Sigmoid colon (tissue), 4 donors: ENCODE results near the gene AFDN.

Experiments
- CTCF ChIP-seq, 4 experiments: fragments of 450-650 bp in 3 of 4; fragments of 200-600 bp in 1 of 4; IDR thresholded peaks; one replicate each; pipeline ENCODE4 v1.5.1; 2016 to 2019; ENCODE audit warnings: antibody characterized with exemption in 4 of 4, mild to moderate bottlenecking in 3 of 4, moderate library complexity in 2 of 4
- EP300 ChIP-seq, 4 donors: sonication (generic); formaldehyde crosslinking; IDR thresholded peaks; one replicate each; pipeline ENCODE4 v1.6.1; 2017; ENCODE audit warnings: antibody characterized with exemption in 4 of 4
- POLR2A ChIP-seq, 2 donors: fragments of 450-650 bp; IDR thresholded peaks; one replicate each; pipeline ENCODE4 v1.6.1; 2016; ENCODE audit warnings: antibody characterized with exemption in 2 of 2, mild to moderate bottlenecking in 2 of 2, moderate library complexity in 2 of 2
- POLR2AphosphoS5 ChIP-seq, 4 donors: sonication (generic); formaldehyde crosslinking; IDR thresholded peaks; one replicate each; pipeline ENCODE4 v1.6.1; 2017; ENCODE audit warnings: antibody characterized with exemption in 4 of 4

GRCh38 chr6:167842457-167842856 is 15.7 kb downstream of the AFDN start:
- TF ChIP-seq CTCF (IDR thresholded peaks at IDR 0.05), result no peak
- TF ChIP-seq POLR2AphosphoS5 (IDR thresholded peaks at IDR 0.05), result no peak
- TF ChIP-seq EP300 (IDR thresholded peaks at IDR 0.05), result no peak
- TF ChIP-seq POLR2A (IDR thresholded peaks at IDR 0.05), result no peak
